PFSK-1 (cell line): Measurements from ENCODE around the gene KIF26B.

Experiments used
- FOXP2 ChIP-seq: optimal IDR thresholded peaks from 2 replicates; pipeline ENCODE3; 2011; ENCODE audit warnings: borderline replicate concordance, control low read depth, inconsistent platforms; ENCODE audit not compliant: insufficient read depth; ENCODE audit errors: extremely low read length, extremely low read depth
- POLR2AphosphoS5 ChIP-seq: IDR thresholded peaks from 2 replicates; pipeline ENCODE4 v1.6.1; 2012; ENCODE audit warnings: low read depth, mild to moderate bottlenecking, control low read depth, low read length, moderate library complexity
- REST ChIP-seq, 2 experiments: IDR thresholded peaks; 2 replicates each; pipeline versions ENCODE4 v1.6.1 to v1.8.0; 2011 to 2012; ENCODE audit warnings: low read depth in 2 of 2, low read length in 2 of 2, control low read depth in 1 of 2, inconsistent platforms in 1 of 2, mild to moderate bottlenecking in 1 of 2, moderate library complexity in 1 of 2; ENCODE audit not compliant: insufficient read depth in 1 of 2
- SIN3A ChIP-seq: IDR thresholded peaks from 2 replicates; pipeline ENCODE4 v1.6.1; 2012; ENCODE audit warnings: mild to moderate bottlenecking, low read length, moderate library complexity, borderline replicate concordance; ENCODE audit not compliant: insufficient read depth
- TAF1 ChIP-seq: IDR thresholded peaks from 2 replicates; pipeline ENCODE4 v1.6.1; 2012; ENCODE audit warnings: low read length, control low read depth, borderline replicate concordance; ENCODE audit not compliant: insufficient read depth

Gene KIF26B

GRCh38 chr1:245704765-245705164, 550.0 kb downstream of the KIF26B start:
- TF ChIP-seq SIN3A, result no peak
- no peak for TF ChIP-seq REST (IDR thresholded peaks at IDR 0.05; ENCODE audit: insufficient read depth in 1 of 2, low read depth in 2 of 2, low read length in 2 of 2)
- TF ChIP-seq POLR2AphosphoS5, result no peak
- TF ChIP-seq FOXP2, result no peak
- no peak for TF ChIP-seq TAF1

GRCh38 chr1:245707941-245708340, 553.2 kb downstream of the KIF26B start:
- TF ChIP-seq REST (IDR thresholded peaks at IDR 0.05; ENCODE audit: insufficient read depth in 1 of 2, low read depth in 2 of 2, low read length in 2 of 2), result no peak
- TF ChIP-seq SIN3A, result no peak
- no peak for TF ChIP-seq FOXP2
- TF ChIP-seq POLR2AphosphoS5, result no peak
- no peak for TF ChIP-seq TAF1

- TF ChIP-seq SIN3A (no peak), POLR2AphosphoS5 (no peak), REST (IDR thresholded peaks at IDR 0.05; ENCODE audit: insufficient read depth in 1 of 2, low read depth in 2 of 2, low read length in 2 of 2) (no peak), FOXP2 (no peak), TAF1 (no peak)
These were observed 556.4 kb downstream of the KIF26B start for GRCh38 chr1:245710961-245711903.

- TF ChIP-seq POLR2AphosphoS5 (no peak), SIN3A (no peak), REST (IDR thresholded peaks at IDR 0.05; ENCODE audit: insufficient read depth in 1 of 2, low read depth in 2 of 2, low read length in 2 of 2) (no peak), FOXP2 (no peak), TAF1 (no peak)
These were observed 560.5 kb downstream of the KIF26B start for GRCh38 chr1:245715291-245715701.
